ENCODE measurements around the gene TPCN1. TPM values are rescaled to one million over a fixed set of nuclear protein-coding genes. Genes with fewer than 3 reads are reported as not detected.

Gene TPCN1
- total RNA-seq, 2 donors from 2014 or later, result 18.9 to 30.8 TPM

DNA sequence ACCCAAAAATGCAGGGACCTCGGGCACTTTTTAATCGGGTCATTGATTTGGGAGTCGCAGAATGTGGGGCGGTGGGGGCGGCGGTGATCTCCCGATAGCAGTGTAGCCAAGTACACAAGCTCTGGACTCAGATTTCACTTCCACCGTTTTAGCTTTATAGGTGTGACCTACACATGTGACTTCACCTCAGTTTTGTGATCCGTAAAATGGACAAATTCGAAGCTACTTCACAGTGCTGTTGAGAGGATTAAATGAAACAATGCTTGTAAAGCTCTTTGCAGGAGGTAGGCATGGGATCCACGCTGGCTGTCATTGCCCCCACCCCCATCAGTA lies 35.3 kb upstream of the TPCN1 start:
- Mint-ChIP-seq H3K9me3 (no peaks in the 10 kb centered on the region), H3K36me3 (ENCODE audit: low read depth) (peaks cover 38% of the 10 kb centered on the region), H3K4me3 (peak overlapping the region; percentile 78), H3K27me3 (ENCODE audit: insufficient read depth) (no peaks in the 10 kb centered on the region), H3K27ac (peak overlapping the region; percentile 39), H3K4me1 (peaks cover 11% of the 10 kb centered on the region)
- Histone ChIP-seq H3K36me3 (ENCODE audit: control insufficient read depth, insufficient read depth, low read length) (peaks cover 33% of the 10 kb centered on the region), H3K4me3 (ENCODE audit: low read length) (peak overlapping the region; percentile 89), H3K9ac (ENCODE audit: extremely low read depth, low read length, poor library complexity, severe bottlenecking) (peak overlapping the region; percentile 92), H3K9me3 (ENCODE audit: control insufficient read depth, low read length) (no peaks in the 10 kb centered on the region), H3K27me3 (ENCODE audit: control insufficient read depth, insufficient read depth, low read length, poor library complexity, severe bottlenecking) (no peaks in the 10 kb centered on the region), H3K4me1 (ENCODE audit: control insufficient read depth, insufficient read depth, low read length) (peaks cover 4% of the 10 kb centered on the region), H3K27ac (ENCODE audit: low read depth, low read length) (peak overlapping the region; percentile 98)
- DNase-seq, result no peak
- no peak for TF ChIP-seq CTCF (conservative IDR thresholded peaks at IDR 0.05)
- 7 to 8% methylated on average over 10 to 11 of the region's 11 CpGs for WGBS, 2 experiments (ENCODE audit: insufficient coverage in 1 of 2, insufficient read length in 1 of 2)

- Mint-ChIP-seq H3K36me3 (ENCODE audit: low read depth) (peaks cover 40% of the 10 kb centered on the region), H3K4me1 (peaks cover 11% of the 10 kb centered on the region), H3K4me3 (peak overlapping the region; percentile 78), H3K27me3 (ENCODE audit: insufficient read depth) (no peaks in the 10 kb centered on the region), H3K27ac (no peak overlapping the region), H3K9me3 (no peaks in the 10 kb centered on the region)
- WGBS, 2 experiments (ENCODE audit: insufficient coverage in 1 of 2, insufficient read length in 1 of 2), result 90 to 91% methylated on average over 10 to 16 of the region's 16 CpGs
- Histone ChIP-seq H3K27ac (ENCODE audit: low read depth, low read length) (no peak overlapping the region), H3K36me3 (ENCODE audit: control insufficient read depth, insufficient read depth, low read length) (peaks cover 37% of the 10 kb centered on the region), H3K4me1 (ENCODE audit: control insufficient read depth, insufficient read depth, low read length) (peaks cover 4% of the 10 kb centered on the region), H3K9me3 (ENCODE audit: control insufficient read depth, low read length) (no peaks in the 10 kb centered on the region), H3K9ac (ENCODE audit: extremely low read depth, low read length, poor library complexity, severe bottlenecking) (no peak overlapping the region), H3K27me3 (ENCODE audit: control insufficient read depth, insufficient read depth, low read length, poor library complexity, severe bottlenecking) (no peaks in the 10 kb centered on the region), H3K4me3 (ENCODE audit: low read length) (peak overlapping the region; percentile 89)
- no peak for TF ChIP-seq CTCF (conservative IDR thresholded peaks at IDR 0.05)
- DNase-seq, result no peak
These were observed 34.5 kb upstream of the TPCN1 start for GRCh38 chr12:113186666-113187325.

DNA sequence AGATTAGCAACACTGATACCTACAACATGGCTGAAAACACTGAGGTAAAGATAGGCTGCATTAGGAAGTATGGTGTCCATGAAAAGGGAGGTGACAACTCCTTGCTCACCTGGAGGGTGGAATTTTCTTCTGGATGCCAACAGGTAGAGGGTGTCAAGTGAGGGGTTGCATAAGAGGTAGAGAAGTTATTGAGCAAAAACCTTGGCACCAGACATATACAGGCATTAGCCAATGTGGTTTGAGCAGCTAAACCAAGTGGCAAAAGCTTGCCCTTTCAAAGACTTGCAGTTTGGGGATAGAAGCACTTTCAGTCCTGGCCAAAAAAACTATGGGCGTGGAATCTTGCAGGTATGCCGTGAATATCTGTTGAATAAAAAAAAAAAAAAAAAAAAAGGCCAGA lies 31.9 kb upstream of the TPCN1 start:
- 96 to 100% methylated on average over 2 of the region's 2 CpGs for WGBS, 2 experiments (ENCODE audit: insufficient coverage in 1 of 2, insufficient read length in 1 of 2)
- Mint-ChIP-seq H3K36me3 (ENCODE audit: low read depth) (peaks cover 43% of the 10 kb centered on the region), H3K9me3 (no peaks in the 10 kb centered on the region), H3K4me3 (no peak overlapping the region), H3K4me1 (peaks cover 19% of the 10 kb centered on the region), H3K27me3 (ENCODE audit: insufficient read depth) (no peaks in the 10 kb centered on the region), H3K27ac (no peak overlapping the region)
- Histone ChIP-seq H3K27ac (ENCODE audit: low read depth, low read length) (no peak overlapping the region), H3K9me3 (ENCODE audit: control insufficient read depth, low read length) (no peaks in the 10 kb centered on the region), H3K4me3 (ENCODE audit: low read length) (no peak overlapping the region), H3K27me3 (ENCODE audit: control insufficient read depth, insufficient read depth, low read length, poor library complexity, severe bottlenecking) (no peaks in the 10 kb centered on the region), H3K9ac (ENCODE audit: extremely low read depth, low read length, poor library complexity, severe bottlenecking) (no peak overlapping the region), H3K36me3 (ENCODE audit: control insufficient read depth, insufficient read depth, low read length) (peaks cover 30% of the 10 kb centered on the region), H3K4me1 (ENCODE audit: control insufficient read depth, insufficient read depth, low read length) (peaks cover 4% of the 10 kb centered on the region)
- TF ChIP-seq CTCF (conservative IDR thresholded peaks at IDR 0.05), result no peak
- DNase-seq, result no peak

Data from endodermal cell (in vitro differentiated cells).